GM21717 (cell line): ENCODE results near the gene VPS11.
"Not testable (repeated sequence)": the region's sequence is repeated elsewhere in the genome, so short reads cannot be mapped to it uniquely, and the experiment has no call there.

Source experiments
- ATAC-seq: cut with Tn5 transposase; IDR thresholded peaks from one replicate; pipeline ENCODE4 v1.9.1; 2021; ENCODE audit warnings: mild to moderate bottlenecking, moderate library complexity; ENCODE audit not compliant: unreplicated experiment

The VPS11 gene

GRCh38 chr11:119067371-119068222 lies at the start of gene VPS11:
Gene VPS11 (plus strand): TSS chr11:119067818. CDS start chr11:119067824, 6 bp downstream.
- ATAC-seq = peak; percentile 81

GRCh38 chr11:119018074-119018938 lies 49.3 kb upstream of the VPS11 start, which contains the start of the genes RPS25 and TRAPPC4:
Gene RPS25 (minus strand): TSS chr11:119018343. CDS start chr11:119018284, 59 bp downstream.
Gene TRAPPC4 (plus strand): TSS chr11:119018766. CDS start chr11:119018796, 30 bp downstream.
- ATAC-seq = peak; percentile 81

GRCh38 chr11:119019996-119020395 lies 47.6 kb upstream of the VPS11 start:
- no peak for ATAC-seq

- no peak for ATAC-seq
Measured at GRCh38 chr11:119021631-119022030, 46.0 kb upstream of the VPS11 start.

GRCh38 chr11:119023741-119024140 lies 43.9 kb upstream of the VPS11 start:
- ATAC-seq = no peak

- no peak for ATAC-seq
Measured at GRCh38 chr11:119024430-119025098, 43.1 kb upstream of the VPS11 start.

- no peak for ATAC-seq
Measured at GRCh38 chr11:119025099-119025473, 42.5 kb upstream of the VPS11 start.

- no peak for ATAC-seq
Measured at GRCh38 chr11:119025541-119025940, 42.1 kb upstream of the VPS11 start.

- no peak for ATAC-seq
Measured at GRCh38 chr11:119025978-119026766, 41.4 kb upstream of the VPS11 start.

- ATAC-seq = no peak
Measured at GRCh38 chr11:119026970-119027369, 40.6 kb upstream of the VPS11 start.

GRCh38 chr11:119027561-119028345 lies 39.9 kb upstream of the VPS11 start:
- ATAC-seq = no peak

- no peak for ATAC-seq
Measured at GRCh38 chr11:119028346-119029068, 39.1 kb upstream of the VPS11 start.

- no peak for ATAC-seq
Measured at GRCh38 chr11:119029069-119029339, 38.6 kb upstream of the VPS11 start.

GRCh38 chr11:119029340-119030028 lies 38.1 kb upstream of the VPS11 start:
- ATAC-seq = peak; percentile 12

GRCh38 chr11:119030029-119030328 lies 37.6 kb upstream of the VPS11 start:
- ATAC-seq = peak; percentile 23

GRCh38 chr11:119030329-119031047 lies 37.1 kb upstream of the VPS11 start, which contains the start of gene SLC37A4:
Gene SLC37A4 (minus strand): TSS chr11:119030877.
- ATAC-seq = peak; percentile 84

- no peak for ATAC-seq
Measured at GRCh38 chr11:119031912-119032280, 35.7 kb upstream of the VPS11 start.

- not testable (repeated sequence) for ATAC-seq
Measured at GRCh38 chr11:119033421-119033820, 34.2 kb upstream of the VPS11 start.
